Loucy (cell line): Measurements from ENCODE around the gene ARG1.

Experiments
- H2AFZ ChIP-seq: fragments of 200-600 bp; sonication (generic); 2 replicates; pipeline ENCODE4 v1.6.0; 2016; ENCODE audit warnings: antibody characterized with exemption, mild to moderate bottlenecking, low read length, moderate library complexity
- H3F3A ChIP-seq: fragments of 200-600 bp; 2 replicates; pipeline ENCODE4 v1.6.0; 2016; ENCODE audit warnings: antibody characterized with exemption, low read depth, mild to moderate bottlenecking
- H3K27me3 ChIP-seq: fragments of 200-600 bp; sonication (generic); 2 replicates; pipeline ENCODE4 v1.6.1; 2014; ENCODE audit warnings: low read length, mild to moderate bottlenecking; ENCODE audit not compliant: insufficient read depth, poor library complexity, severe bottlenecking
- H3K36me3 ChIP-seq: fragments of 200-600 bp; sonication (generic); 2 replicates; pipeline ENCODE4 v1.6.1; 2016; ENCODE audit warnings: low read length; ENCODE audit not compliant: insufficient read depth
- H3K4me1 ChIP-seq: fragments of 200-600 bp; sonication (generic); 2 replicates; pipeline ENCODE4 v1.5.1; 2014; ENCODE audit warnings: low read length, mild to moderate bottlenecking; ENCODE audit not compliant: insufficient read depth, poor library complexity, severe bottlenecking
- H3K4me2 ChIP-seq: fragments of 200-600 bp; sonication (generic); 2 replicates; pipeline ENCODE4 v1.6.0; 2014; ENCODE audit warnings: antibody characterized with exemption, low read length, low read depth, mild to moderate bottlenecking; ENCODE audit not compliant: poor library complexity, severe bottlenecking
- H3K4me3 ChIP-seq: fragments of 200-600 bp; sonication (generic); 2 replicates; pipeline ENCODE4 v1.5.1; 2014; ENCODE audit warnings: low read length, mild to moderate bottlenecking, mixed read lengths; ENCODE audit not compliant: poor library complexity, severe bottlenecking
- H3K79me2 ChIP-seq: fragments of 200-600 bp; sonication (generic); 2 replicates; pipeline ENCODE4 v1.6.1; 2014; ENCODE audit warnings: low read length; ENCODE audit not compliant: insufficient read depth
- H3K9ac ChIP-seq: fragments of 200-600 bp; sonication (generic); 2 replicates; pipeline ENCODE4 v1.6.0; 2014; ENCODE audit warnings: mild to moderate bottlenecking, low read depth, low read length, moderate library complexity; ENCODE audit not compliant: poor library complexity, severe bottlenecking
- H3K9me2 ChIP-seq: fragments of 200-600 bp; sonication (generic); replicated peaks from 2 replicates; pipeline ENCODE4 v1.6.1; 2016; ENCODE audit warnings: low read depth, low read length, mixed read lengths
- H3K9me3 ChIP-seq: fragments of 200-600 bp; sonication (generic); 2 replicates; pipeline ENCODE4 v1.6.1; 2014; ENCODE audit warnings: mild to moderate bottlenecking, antibody characterized with exemption, low read length, low read depth; ENCODE audit not compliant: insufficient read depth
- H4K20me1 ChIP-seq: fragments of 200-600 bp; sonication (generic); 2 replicates; pipeline ENCODE4 v1.6.0; 2014; ENCODE audit warnings: antibody characterized with exemption, low read length, mild to moderate bottlenecking; ENCODE audit not compliant: insufficient read depth, poor library complexity, severe bottlenecking
- EZH2phosphoT487 ChIP-seq: fragments of 200-600 bp; IDR thresholded peaks from 2 replicates; pipeline ENCODE4 v1.6.1; 2018; ENCODE audit warnings: antibody characterized with exemption, mild to moderate bottlenecking, moderate library complexity, borderline replicate concordance
- TF ChIP-seq, protein P1 (sequence below): fragments of 200-600 bp; sonication (generic); conservative IDR thresholded peaks from 2 replicates; pipeline ENCODE4 v1.5.1; 2014; ENCODE audit warnings: mild to moderate bottlenecking, antibody characterized with exemption, low read length

ARG1 gene

GRCh38 chr6:131548441-131548840 lies 24.6 kb upstream of the ARG1 start:
- no peaks in the 10 kb centered on the region for H3K4me1 ChIP-seq
- no peaks in the 10 kb centered on the region for H3F3A ChIP-seq
- H3K36me3 ChIP-seq: no peaks in the 10 kb centered on the region
- no peaks in the 10 kb centered on the region for H4K20me1 ChIP-seq
- H3K9ac ChIP-seq: no peak overlapping the region
- no peak overlapping the region for H3K4me2 ChIP-seq
- H2AFZ ChIP-seq: no peak overlapping the region
- H3K9me3 ChIP-seq: no peaks in the 10 kb centered on the region
- no peaks in the 10 kb centered on the region for H3K27me3 ChIP-seq
- H3K79me2 ChIP-seq: no peaks in the 10 kb centered on the region
- no peaks in the 10 kb centered on the region for H3K9me2 ChIP-seq
- TF ChIP-seq, protein P1, sequence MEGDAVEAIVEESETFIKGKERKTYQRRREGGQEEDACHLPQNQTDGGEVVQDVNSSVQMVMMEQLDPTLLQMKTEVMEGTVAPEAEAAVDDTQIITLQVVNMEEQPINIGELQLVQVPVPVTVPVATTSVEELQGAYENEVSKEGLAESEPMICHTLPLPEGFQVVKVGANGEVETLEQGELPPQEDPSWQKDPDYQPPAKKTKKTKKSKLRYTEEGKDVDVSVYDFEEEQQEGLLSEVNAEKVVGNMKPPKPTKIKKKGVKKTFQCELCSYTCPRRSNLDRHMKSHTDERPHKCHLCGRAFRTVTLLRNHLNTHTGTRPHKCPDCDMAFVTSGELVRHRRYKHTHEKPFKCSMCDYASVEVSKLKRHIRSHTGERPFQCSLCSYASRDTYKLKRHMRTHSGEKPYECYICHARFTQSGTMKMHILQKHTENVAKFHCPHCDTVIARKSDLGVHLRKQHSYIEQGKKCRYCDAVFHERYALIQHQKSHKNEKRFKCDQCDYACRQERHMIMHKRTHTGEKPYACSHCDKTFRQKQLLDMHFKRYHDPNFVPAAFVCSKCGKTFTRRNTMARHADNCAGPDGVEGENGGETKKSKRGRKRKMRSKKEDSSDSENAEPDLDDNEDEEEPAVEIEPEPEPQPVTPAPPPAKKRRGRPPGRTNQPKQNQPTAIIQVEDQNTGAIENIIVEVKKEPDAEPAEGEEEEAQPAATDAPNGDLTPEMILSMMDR: no peak
- TF ChIP-seq EZH2phosphoT487: no peak
- H3K4me3 ChIP-seq: no peak overlapping the region

DNA sequence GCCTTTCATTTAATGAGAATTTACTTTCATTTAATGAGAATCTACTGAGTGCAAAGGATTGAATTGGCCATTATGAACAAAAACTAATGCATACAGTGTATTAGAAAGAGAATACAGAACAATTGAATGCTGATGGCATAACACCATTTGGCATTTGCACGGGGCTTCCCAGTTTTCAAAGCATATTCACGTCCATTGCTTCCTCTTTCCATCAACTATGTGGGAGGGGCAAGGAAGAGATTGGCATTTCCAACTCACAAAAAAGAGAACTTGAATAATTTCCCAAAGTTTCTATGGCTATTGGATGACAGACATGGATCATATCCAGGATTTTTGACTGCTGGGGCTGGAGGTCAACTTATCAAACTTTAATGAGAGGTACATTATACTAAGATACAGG lies 23.2 kb upstream of the ARG1 start:
- Histone ChIP-seq H2AFZ (no peak overlapping the region), H3K9me3 (no peaks in the 10 kb centered on the region), H3K36me3 (no peaks in the 10 kb centered on the region), H3K9ac (no peak overlapping the region), H3K9me2 (no peaks in the 10 kb centered on the region), H3K4me2 (no peak overlapping the region), H4K20me1 (no peaks in the 10 kb centered on the region), H3K4me3 (no peak overlapping the region), H3K79me2 (no peaks in the 10 kb centered on the region), H3K27me3 (no peaks in the 10 kb centered on the region), H3F3A (no peaks in the 10 kb centered on the region), H3K4me1 (no peaks in the 10 kb centered on the region)
- TF ChIP-seq, protein P1: no peak
- no peak for TF ChIP-seq EZH2phosphoT487

- Histone ChIP-seq H3K79me2 (no peaks in the 10 kb centered on the region), H3K36me3 (no peaks in the 10 kb centered on the region), H3K9ac (no peak overlapping the region), H3K4me3 (no peak overlapping the region), H3K4me2 (no peak overlapping the region), H3K9me3 (no peaks in the 10 kb centered on the region), H4K20me1 (no peaks in the 10 kb centered on the region), H2AFZ (no peak overlapping the region), H3K27me3 (no peaks in the 10 kb centered on the region), H3K9me2 (no peaks in the 10 kb centered on the region), H3K4me1 (no peaks in the 10 kb centered on the region), H3F3A (no peaks in the 10 kb centered on the region)
- TF ChIP-seq, protein P1: no peak
- no peak for TF ChIP-seq EZH2phosphoT487
These were observed 21.1 kb upstream of the ARG1 start for GRCh38 chr6:131551902-131552301.
